Naive thymus-derived CD8-positive, alpha-beta T cell (primary cell): ENCODE results near the gene SOX5. TPM values are rescaled to one million over a fixed set of nuclear protein-coding genes. Genes with fewer than 3 reads are reported as not detected.

Source experiments
- ATAC-seq, 2 donors: fragments of 150-1000 bp; cut with Tn5 transposase in 1 of 2; sonication (Bioruptor Pico), chemical (Tn5 transposase) in 1 of 2; 1 replicate in 1 of 2; 2 replicates in 1 of 2; pipeline ENCODE4 v1.10.0; 2021; ENCODE audit warnings: mild to moderate bottlenecking in 2 of 2, moderate library complexity in 2 of 2
- POLR2A ChIA-PET: fragments of 350-600 bp; sonication (Branson Sonifier 250); formaldehyde crosslinking; loops from one replicate; lab custom pipeline; 2021; ENCODE audit warnings: antibody characterized with exemption; lab: Charles Lee
- DNase-seq, 10 donors: peaks; one replicate each; pipeline versions ENCODE4 v3.0.0 to v3.0.0-alpha.2; 2020 to 2022
- H3K27ac Mint-ChIP-seq, 10 donors: one replicate each; pipeline ENCODE4 v1.8.0; 2020 to 2022; ENCODE audit warnings: mild to moderate bottlenecking in 10 of 10, mixed read lengths in 10 of 10, moderate library complexity in 4 of 10, inconsistent platforms in 1 of 10
- H3K27me3 Mint-ChIP-seq, 5 donors: one replicate each; pipeline ENCODE4 v1.8.0; 2021 to 2022; ENCODE audit warnings: mixed read lengths in 5 of 5
- H3K36me3 Mint-ChIP-seq, 3 donors: one replicate each; pipeline ENCODE4 v1.8.0; 2020 to 2022; ENCODE audit warnings: mixed read lengths in 3 of 3, mild to moderate bottlenecking in 2 of 3, inconsistent platforms in 1 of 3
- H3K4me1 Mint-ChIP-seq, 4 donors: one replicate each; pipeline ENCODE4 v1.8.0; 2021 to 2022; ENCODE audit warnings: mixed read lengths in 4 of 4
- H3K4me3 Mint-ChIP-seq, 10 donors: one replicate each; pipeline ENCODE4 v1.8.0; 2020 to 2022; ENCODE audit warnings: mild to moderate bottlenecking in 10 of 10, mixed read lengths in 10 of 10, moderate library complexity in 6 of 10, inconsistent platforms in 1 of 10
- H3K9me3 Mint-ChIP-seq, 9 donors: one replicate each; pipeline ENCODE4 v1.8.0; 2020 to 2022; ENCODE audit warnings: mixed read lengths in 9 of 9, mild to moderate bottlenecking in 3 of 9, inconsistent platforms in 1 of 9, moderate library complexity in 1 of 9
- polyA plus RNA-seq, 3 donors: library from polyadenylated mRNA; unstranded; fragments of 300-500 nt; fragmentation: Illumina TruSeq; gene quantifications; one replicate each; pipeline ENCODE4 v1.2.3, GENCODE V29; 2021
- total RNA-seq, 8 experiments: library from RNA in 2 of 8; stranded (reverse) in 2 of 8; gene quantifications; one replicate each; pipeline ENCODE4 v1.2.3 and lab custom pipeline; 2021 to 2026

Gene SOX5
- total and polyA plus RNA-seq, 5 experiments from 2014 or later = not detected

DNA sequence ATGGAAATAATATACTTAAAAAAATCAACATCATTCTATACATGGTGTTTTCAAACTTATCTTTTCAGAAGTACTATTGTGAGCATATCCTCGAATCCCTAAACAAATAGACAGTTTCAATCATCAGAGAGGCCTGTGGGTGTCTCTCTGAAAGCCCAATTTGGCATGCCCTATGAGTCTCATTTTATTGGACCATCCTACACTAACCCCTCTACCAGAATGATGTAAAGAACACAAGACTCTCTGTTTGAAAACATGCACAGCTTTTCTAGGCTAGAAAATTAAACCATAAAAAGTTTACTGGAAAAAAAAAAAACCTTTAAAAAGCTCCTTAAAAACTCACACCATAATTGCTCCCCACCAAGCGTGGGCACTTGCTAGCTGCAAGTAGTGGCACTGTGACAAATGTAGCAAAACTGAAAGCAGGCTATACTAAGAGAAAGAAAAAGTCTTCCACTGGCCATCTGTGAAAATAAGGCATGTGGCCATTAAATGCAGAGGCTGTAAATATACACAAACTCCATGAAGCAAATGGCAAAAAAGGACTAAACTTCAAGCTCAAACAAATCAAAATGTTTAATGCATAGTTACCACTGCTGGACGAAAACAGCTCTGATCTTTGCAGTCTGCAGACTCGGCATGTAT lies 394.2 kb downstream of the SOX5 start:
- POLR2A ChIA-PET = no interaction called here
- Mint-ChIP-seq H3K27me3 (no peaks in the 10 kb centered on the region), H3K4me1 (no peaks in the 10 kb centered on the region), H3K36me3 (no peaks in the 10 kb centered on the region), H3K4me3 (no peak overlapping the region), H3K9me3 (peaks cover 0 to 13% (median 0%) of the 10 kb centered on the region in 9 donors), H3K27ac (no peak overlapping the region)
- no peak for DNase-seq
- no peak for ATAC-seq

DNA sequence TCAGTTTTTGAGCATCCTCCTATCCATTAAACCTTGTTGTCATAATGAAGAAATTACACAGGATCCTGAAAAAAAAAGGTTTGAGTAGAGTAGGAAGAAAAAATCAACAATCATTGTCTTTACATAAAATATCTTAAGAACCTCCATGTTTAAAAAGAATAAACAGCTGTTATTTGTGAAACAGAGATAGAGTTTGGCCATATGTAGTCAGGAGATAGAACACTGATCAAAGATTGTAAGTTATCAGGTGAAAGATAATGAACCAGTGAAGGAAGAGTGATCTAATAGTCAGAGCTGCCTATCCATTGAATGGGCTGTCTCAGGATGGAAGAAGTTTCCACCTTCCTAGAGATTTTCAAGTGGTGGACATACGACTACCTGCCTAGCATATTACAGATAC lies 397.1 kb downstream of the SOX5 start:
- peaks cover 0 to 13% (median 0%) of the 10 kb centered on the region in 9 donors for H3K9me3 Mint-ChIP-seq
- POLR2A ChIA-PET = no interaction called here
- no peak for DNase-seq
- no peaks in the 10 kb centered on the region for H3K4me1 Mint-ChIP-seq
- no peak overlapping the region for H3K4me3 Mint-ChIP-seq
- H3K36me3 Mint-ChIP-seq = no peaks in the 10 kb centered on the region
- H3K27ac Mint-ChIP-seq = no peak overlapping the region
- ATAC-seq = no peak
- no peaks in the 10 kb centered on the region for H3K27me3 Mint-ChIP-seq

DNA sequence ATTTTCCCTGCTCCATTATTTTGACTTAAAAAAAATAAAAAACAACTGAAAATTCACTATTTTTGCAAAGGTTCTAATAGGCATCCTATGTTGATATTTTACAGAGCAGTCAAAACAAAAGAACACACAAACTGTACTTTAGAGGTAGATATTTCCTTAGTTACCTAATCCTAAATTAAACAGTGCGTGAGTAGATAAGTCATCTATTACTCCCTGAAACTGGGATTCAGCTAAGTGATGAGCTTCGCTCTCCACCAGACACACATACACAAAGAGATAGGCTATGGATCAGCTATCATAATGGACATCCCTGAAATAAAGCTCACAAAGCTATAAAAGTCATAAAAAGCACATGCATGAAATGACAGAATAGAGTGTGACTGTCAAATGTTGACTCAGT lies 398.7 kb downstream of the SOX5 start:
- Mint-ChIP-seq H3K27me3 (no peaks in the 10 kb centered on the region), H3K4me3 (no peak overlapping the region), H3K36me3 (no peaks in the 10 kb centered on the region), H3K27ac (no peak overlapping the region), H3K4me1 (no peaks in the 10 kb centered on the region), H3K9me3 (peaks cover 0 to 13% (median 0%) of the 10 kb centered on the region in 9 donors)
- DNase-seq = no peak
- POLR2A ChIA-PET = no interaction called here
- ATAC-seq = no peak

DNA sequence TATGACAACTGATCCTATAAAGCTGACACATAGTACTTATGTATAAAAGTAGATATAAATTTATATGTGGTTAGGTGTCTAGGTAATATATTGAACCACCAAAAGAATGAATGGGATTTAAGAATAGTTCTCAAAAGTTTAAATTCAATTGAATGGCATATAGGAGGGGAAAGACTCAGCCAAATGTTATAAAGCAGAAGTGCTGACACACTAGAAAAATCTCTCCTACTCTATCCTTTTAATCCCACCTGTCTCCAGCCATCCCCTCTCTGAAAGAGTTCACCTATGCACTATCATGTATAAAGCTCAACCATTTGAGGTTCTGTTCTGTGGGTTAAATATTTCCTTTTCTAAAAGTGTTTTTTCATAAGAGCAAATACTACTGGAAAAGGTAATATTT lies 400.7 kb downstream of the SOX5 start:
- peaks cover 0 to 13% (median 0%) of the 10 kb centered on the region in 9 donors for H3K9me3 Mint-ChIP-seq
- ATAC-seq (no peak), DNase-seq (no peak)
- no peak overlapping the region for H3K4me3 Mint-ChIP-seq
- H3K4me1 Mint-ChIP-seq = no peaks in the 10 kb centered on the region
- POLR2A ChIA-PET = no interaction called here
- no peak overlapping the region for H3K27ac Mint-ChIP-seq
- H3K36me3 Mint-ChIP-seq = no peaks in the 10 kb centered on the region
- no peaks in the 10 kb centered on the region for H3K27me3 Mint-ChIP-seq

DNA sequence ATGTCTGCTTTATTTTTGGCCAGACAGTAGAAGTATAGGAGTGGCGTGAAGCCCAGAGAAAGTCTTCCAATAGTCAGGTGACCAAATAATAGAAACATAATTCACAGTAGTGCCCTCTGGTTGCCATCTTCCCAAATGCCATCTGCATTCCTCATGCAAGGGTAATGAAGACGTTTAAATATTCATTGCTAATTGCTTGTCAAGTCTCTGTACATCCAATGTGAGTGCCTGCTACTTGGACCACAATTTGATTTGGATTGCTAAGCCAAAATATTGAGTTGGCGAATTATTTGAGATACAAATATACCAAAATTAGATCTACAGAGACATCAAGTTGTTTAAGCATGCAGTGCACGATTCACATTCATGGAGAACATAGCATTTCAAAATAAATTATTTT lies 402.7 kb downstream of the SOX5 start:
- ATAC-seq (no peak), DNase-seq (no peak)
- H3K9me3 Mint-ChIP-seq = peaks cover 0 to 4% (median 2%) of the 10 kb centered on the region in 9 donors
- H3K4me1 Mint-ChIP-seq = no peaks in the 10 kb centered on the region
- H3K27me3 Mint-ChIP-seq = no peaks in the 10 kb centered on the region
- no peak overlapping the region for H3K27ac Mint-ChIP-seq
- no peaks in the 10 kb centered on the region for H3K36me3 Mint-ChIP-seq
- POLR2A ChIA-PET = no interaction called here
- no peak overlapping the region for H3K4me3 Mint-ChIP-seq

DNA sequence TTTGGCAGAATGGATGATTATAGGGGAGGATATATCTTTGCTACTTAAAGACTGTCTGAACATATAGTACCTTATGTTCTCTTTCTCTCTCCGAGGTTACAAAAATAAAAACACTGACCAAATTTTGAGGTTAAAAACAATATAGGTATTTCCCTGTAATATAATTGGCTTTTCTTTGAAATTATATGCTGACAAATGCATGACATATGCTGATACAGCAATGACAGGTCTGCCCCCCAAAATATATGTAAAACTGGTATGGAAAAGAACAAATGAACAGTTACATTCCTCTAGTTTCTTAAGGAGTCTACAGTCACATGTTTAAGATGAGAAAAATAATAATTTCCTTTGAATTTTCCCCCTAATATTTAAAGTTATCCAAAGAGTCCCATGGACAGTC lies 405.7 kb downstream of the SOX5 start:
- POLR2A ChIA-PET = no interaction called here

DNA sequence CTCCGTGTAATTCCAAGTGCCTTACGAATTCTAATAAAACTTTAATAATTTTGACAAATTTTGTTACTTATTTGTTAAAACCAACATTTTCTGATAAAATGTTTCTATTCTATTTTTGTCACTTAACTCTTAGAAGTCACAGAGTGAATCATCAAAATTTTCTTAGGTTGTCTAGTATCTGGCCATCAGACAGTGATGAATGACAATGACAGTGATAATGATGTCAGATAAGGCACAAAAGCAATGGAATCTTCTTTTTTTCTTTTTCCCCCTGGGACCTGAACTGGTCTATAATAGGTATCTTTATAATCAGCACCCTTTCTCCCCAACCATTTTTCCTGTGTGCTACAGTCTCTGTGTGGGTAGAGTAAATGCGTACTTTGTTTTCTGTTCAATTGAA lies 407.3 kb downstream of the SOX5 start:
- no peak overlapping the region for H3K27ac Mint-ChIP-seq
- POLR2A ChIA-PET = no interaction called here
- peaks cover 0 to 10% (median 3%) of the 10 kb centered on the region in 9 donors for H3K9me3 Mint-ChIP-seq
- H3K36me3 Mint-ChIP-seq = no peaks in the 10 kb centered on the region
- no peak for DNase-seq
- H3K27me3 Mint-ChIP-seq = no peaks in the 10 kb centered on the region
- H3K4me3 Mint-ChIP-seq = no peak overlapping the region
- ATAC-seq = no peak
- H3K4me1 Mint-ChIP-seq = no peaks in the 10 kb centered on the region

More for the DNA sequence above, 405.7 kb downstream of the SOX5 start:
- Mint-ChIP-seq H3K4me1 (no peaks in the 10 kb centered on the region), H3K27ac (no peak overlapping the region), H3K9me3 (peaks cover 0 to 10% (median 3%) of the 10 kb centered on the region in 9 donors), H3K4me3 (no peak overlapping the region), H3K36me3 (no peaks in the 10 kb centered on the region), H3K27me3 (no peaks in the 10 kb centered on the region)
- no peak for ATAC-seq
- DNase-seq = no peak

DNA sequence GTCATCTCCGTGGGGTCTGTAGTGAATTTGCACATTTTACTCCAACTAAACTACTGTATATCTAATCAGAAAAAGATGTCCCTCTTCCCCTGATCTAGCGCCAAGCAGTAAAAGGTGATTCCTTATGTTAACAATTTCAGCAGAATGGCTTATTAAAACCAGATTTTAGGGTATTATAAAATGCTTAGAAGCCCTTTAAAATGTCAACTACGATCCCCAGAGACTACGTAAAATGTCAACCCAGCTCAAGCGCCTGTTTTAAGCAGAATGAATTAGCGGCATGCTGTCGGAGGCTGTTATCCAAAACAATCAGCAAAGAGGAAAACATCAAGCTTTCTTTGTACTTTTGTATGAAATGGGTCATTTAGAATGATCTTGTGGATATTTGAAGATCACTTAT lies 408.9 kb downstream of the SOX5 start:
- POLR2A ChIA-PET = no interaction called here
- Mint-ChIP-seq H3K27ac (no peak overlapping the region), H3K4me1 (no peaks in the 10 kb centered on the region), H3K36me3 (no peaks in the 10 kb centered on the region), H3K4me3 (no peak overlapping the region), H3K27me3 (no peaks in the 10 kb centered on the region), H3K9me3 (peaks cover 0 to 10% (median 3%) of the 10 kb centered on the region in 9 donors)
- no peak for DNase-seq
- no peak for ATAC-seq

DNA sequence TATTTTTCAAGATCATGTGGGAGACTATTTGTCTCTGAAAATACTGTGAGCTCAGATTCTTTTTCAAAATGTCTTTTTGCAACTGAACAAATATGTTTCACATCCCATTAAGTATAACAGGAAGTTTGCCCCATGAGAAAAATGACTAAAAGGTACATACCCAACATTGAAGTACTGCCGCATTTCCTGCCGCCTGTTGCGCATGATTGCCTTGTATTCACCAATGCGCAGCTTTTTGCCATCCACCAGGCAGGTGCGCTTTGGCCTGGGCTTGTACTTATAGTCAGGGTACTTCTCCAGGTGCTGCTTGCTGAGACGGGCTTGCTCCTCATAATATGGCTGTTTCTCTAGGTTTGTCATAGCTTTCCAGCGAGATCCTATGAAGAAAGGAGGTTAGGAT lies 413.2 kb downstream of the SOX5 start:
- H3K27me3 Mint-ChIP-seq = no peaks in the 10 kb centered on the region
- H3K4me1 Mint-ChIP-seq = no peaks in the 10 kb centered on the region
- H3K27ac Mint-ChIP-seq = no peak overlapping the region
- H3K4me3 Mint-ChIP-seq = no peak overlapping the region
- no peak for DNase-seq
- POLR2A ChIA-PET = no interaction called here
- peaks cover 0 to 10% (median 0%) of the 10 kb centered on the region in 9 donors for H3K9me3 Mint-ChIP-seq
- ATAC-seq = no peak
- no peaks in the 10 kb centered on the region for H3K36me3 Mint-ChIP-seq

DNA sequence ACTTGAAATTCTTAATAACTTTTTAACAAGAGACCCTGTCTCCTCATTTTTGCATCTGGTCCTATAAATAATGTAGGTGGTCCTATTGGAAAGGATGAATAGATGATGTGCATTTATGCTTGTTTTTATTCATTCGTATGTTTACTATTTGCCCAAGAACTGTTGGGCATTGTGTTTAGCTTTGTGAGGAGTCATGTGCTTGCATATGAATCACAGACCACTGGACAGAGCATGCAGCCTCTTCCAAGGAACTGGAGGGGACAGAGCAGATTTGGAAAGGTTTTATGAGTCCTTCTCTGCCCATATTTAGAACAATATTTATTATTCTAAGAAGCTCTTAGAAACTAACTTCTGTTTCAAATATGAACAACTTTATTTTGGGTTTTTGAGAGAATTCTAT lies 414.0 kb downstream of the SOX5 start:
- H3K4me3 Mint-ChIP-seq = no peak overlapping the region
- no peaks in the 10 kb centered on the region for H3K27me3 Mint-ChIP-seq
- H3K9me3 Mint-ChIP-seq = peaks cover 0 to 10% (median 2%) of the 10 kb centered on the region in 9 donors
- H3K27ac Mint-ChIP-seq = no peak overlapping the region
- ATAC-seq (no peak), DNase-seq (no peak)
- H3K4me1 Mint-ChIP-seq = no peaks in the 10 kb centered on the region
- H3K36me3 Mint-ChIP-seq = no peaks in the 10 kb centered on the region
- POLR2A ChIA-PET = no interaction called here

DNA sequence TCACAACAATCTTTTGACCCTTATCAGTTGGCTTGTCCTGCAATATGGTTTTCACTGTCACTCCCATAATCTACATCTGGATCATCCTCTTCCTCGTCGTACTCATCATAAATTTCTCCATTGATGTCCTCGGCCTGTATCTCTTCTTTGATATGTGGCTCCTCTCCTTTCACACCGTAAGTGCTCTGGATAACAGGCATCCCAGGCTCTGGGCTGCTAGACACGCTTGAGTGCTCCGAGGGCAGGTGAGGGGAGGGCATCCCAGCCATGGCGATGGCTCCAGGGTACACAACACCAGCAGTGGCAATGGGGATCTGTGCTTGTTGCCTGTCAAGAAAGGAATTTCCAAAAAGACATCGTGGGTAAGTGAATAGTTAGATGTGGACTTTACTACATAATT lies 415.3 kb downstream of the SOX5 start:
- Mint-ChIP-seq H3K4me3 (no peak overlapping the region), H3K36me3 (no peaks in the 10 kb centered on the region), H3K27me3 (no peaks in the 10 kb centered on the region), H3K9me3 (peaks cover 0 to 7% (median 2%) of the 10 kb centered on the region in 9 donors), H3K27ac (no peak overlapping the region), H3K4me1 (no peaks in the 10 kb centered on the region)
- ATAC-seq (no peak), DNase-seq (no peak)
- POLR2A ChIA-PET = no interaction called here

DNA sequence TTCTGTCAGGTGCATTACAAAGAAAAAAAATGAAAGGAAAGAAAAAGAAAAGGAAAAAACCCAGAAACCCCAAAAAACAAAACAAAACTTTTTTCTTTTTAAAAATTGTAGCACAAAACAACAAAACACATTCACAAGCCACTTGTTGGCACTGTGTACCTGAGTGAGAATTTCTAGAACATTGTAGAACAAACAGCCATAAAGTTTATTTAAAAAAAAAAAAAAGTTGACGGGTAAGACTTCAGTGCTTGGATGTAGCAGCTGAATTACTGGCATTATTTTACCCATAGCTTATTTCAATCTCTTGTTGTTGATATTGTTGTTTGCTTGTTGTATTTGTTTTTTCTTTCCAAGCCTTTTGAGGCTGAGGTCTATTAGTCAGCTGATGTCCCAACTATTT lies 415.8 kb downstream of the SOX5 start:
- POLR2A ChIA-PET = no interaction called here
- H3K4me3 Mint-ChIP-seq = no peak overlapping the region
- peaks cover 0 to 7% (median 0%) of the 10 kb centered on the region in 9 donors for H3K9me3 Mint-ChIP-seq
- H3K36me3 Mint-ChIP-seq = no peaks in the 10 kb centered on the region
- H3K4me1 Mint-ChIP-seq = no peaks in the 10 kb centered on the region
- no peak for DNase-seq
- H3K27ac Mint-ChIP-seq = no peak overlapping the region
- ATAC-seq = no peak
- H3K27me3 Mint-ChIP-seq = no peaks in the 10 kb centered on the region

DNA sequence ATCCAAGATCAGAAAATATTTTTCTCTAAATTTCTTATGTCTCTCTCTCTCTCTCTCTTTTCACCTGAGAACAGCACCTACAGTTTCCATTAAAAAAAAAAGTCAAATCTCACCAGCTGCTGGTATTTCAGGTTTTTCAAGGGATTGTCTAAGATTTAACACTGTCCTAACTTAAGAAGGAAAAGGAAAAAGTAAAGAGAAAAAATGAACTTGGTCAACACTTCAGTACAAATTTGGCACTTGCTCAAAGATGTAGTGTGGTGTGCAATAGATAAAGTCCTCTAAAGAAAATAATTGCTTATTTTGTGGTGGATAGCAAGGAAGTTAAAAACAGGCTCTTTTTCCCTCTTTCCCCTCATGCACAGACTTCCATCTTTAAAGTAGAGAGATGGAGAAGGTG lies 416.2 kb downstream of the SOX5 start:
- peaks cover 0 to 9% (median 0%) of the 10 kb centered on the region in 9 donors for H3K9me3 Mint-ChIP-seq
- no peaks in the 10 kb centered on the region for H3K4me1 Mint-ChIP-seq
- H3K36me3 Mint-ChIP-seq = no peaks in the 10 kb centered on the region
- no peak overlapping the region for H3K4me3 Mint-ChIP-seq
- POLR2A ChIA-PET = no interaction called here
- H3K27ac Mint-ChIP-seq = no peak overlapping the region
- no peak for DNase-seq
- no peak for ATAC-seq
- H3K27me3 Mint-ChIP-seq = no peaks in the 10 kb centered on the region

DNA sequence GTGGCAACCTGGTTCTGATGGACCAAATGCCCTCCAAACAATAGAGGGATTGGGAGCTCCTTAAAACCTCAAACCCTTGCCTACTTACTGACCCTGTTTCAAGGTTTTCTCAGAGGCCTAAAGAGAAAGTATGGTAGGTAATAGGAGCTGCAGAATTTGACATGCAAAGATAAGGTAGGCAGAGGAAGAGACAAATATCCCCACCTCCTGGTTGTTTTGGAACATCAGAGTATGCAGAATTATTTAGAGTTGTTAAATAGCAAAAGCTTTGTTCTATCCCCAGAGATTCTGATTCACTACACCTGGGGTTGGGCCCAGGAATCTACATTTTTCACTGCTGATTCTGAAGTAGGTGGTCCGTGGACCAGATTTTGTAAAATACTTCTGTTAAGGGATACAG lies 421.2 kb downstream of the SOX5 start:
- Mint-ChIP-seq H3K4me3 (no peak overlapping the region), H3K4me1 (no peaks in the 10 kb centered on the region), H3K27ac (no peak overlapping the region), H3K9me3 (peaks cover 0 to 11% (median 3%) of the 10 kb centered on the region in 9 donors), H3K36me3 (peaks cover 0 to 4% (median 0%) of the 10 kb centered on the region in 3 donors), H3K27me3 (no peaks in the 10 kb centered on the region)
- POLR2A ChIA-PET = no interaction called here
- ATAC-seq = no peak
- DNase-seq = no peak
